Spleen (tissue), 11 donors: ENCODE results near the gene AREG. TPM values are rescaled to one million over a fixed set of nuclear protein-coding genes. Genes with fewer than 3 reads are reported as not detected.

Experiments used
- DNase-seq: peaks from one replicate; pipeline ENCODE4 v3.0.0-alpha.2; 2020
- H3K27ac ChIP-seq, 8 donors: fragments of 200-600 bp; sonication (generic) in 7 of 8; 1 replicate in 4 of 8; 2 replicates in 4 of 8; pipeline versions ENCODE4 v1.5.0 to v1.8.0; 2016 to 2021; ENCODE audit warnings: inconsistent platforms in 4 of 8, mild to moderate bottlenecking in 4 of 8, moderate library complexity in 1 of 8
- H3K27me3 ChIP-seq, 7 donors: fragments of 200-600 bp; sonication (generic) in 6 of 7; replicated peaks in 1 of 7; 1 replicate in 4 of 7; 2 replicates in 3 of 7; pipeline versions ENCODE4 v1.5.0 to v1.8.0; 2016 to 2021; ENCODE audit warnings: inconsistent platforms in 3 of 7, mild to moderate bottlenecking in 1 of 7
- H3K36me3 ChIP-seq, 6 donors: fragments of 200-600 bp; sonication (generic) in 5 of 6; 1 replicate in 4 of 6; 2 replicates in 2 of 6; pipeline versions ENCODE4 v1.5.0 to v1.8.0; 2016 to 2021; ENCODE audit warnings: inconsistent platforms in 2 of 6
- H3K4me1 ChIP-seq, 6 donors: fragments of 200-600 bp; sonication (generic) in 5 of 6; 1 replicate in 3 of 6; 2 replicates in 3 of 6; pipeline versions ENCODE4 v1.5.0 to v1.8.0; 2016 to 2021; ENCODE audit warnings: inconsistent platforms in 3 of 6
- H3K4me3 ChIP-seq, 8 donors: fragments of 200-600 bp; sonication (generic) in 7 of 8; 1 replicate in 4 of 8; 2 replicates in 4 of 8; pipeline versions ENCODE4 v1.5.0 to v1.8.0; 2016 to 2021; ENCODE audit warnings: inconsistent platforms in 4 of 8, mild to moderate bottlenecking in 4 of 8, moderate library complexity in 2 of 8
- H3K9me3 ChIP-seq, 8 donors: fragments of 200-600 bp; sonication (generic) in 7 of 8; 1 replicate in 4 of 8; 2 replicates in 4 of 8; pipeline versions ENCODE4 v1.5.0 to v1.8.0; 2016 to 2021; ENCODE audit warnings: inconsistent platforms in 4 of 8
- CTCF ChIP-seq, 11 experiments: fragments of 200-600 bp in 7 of 11; fragments of 450-650 bp in 4 of 11; sonication (generic) in 4 of 11; IDR thresholded peaks in 8 of 11; conservative IDR thresholded peaks in 3 of 11; 1 replicate in 7 of 11; 2 replicates in 4 of 11; pipeline versions ENCODE4 v1.4.0 to v1.8.0; 2016 to 2021; ENCODE audit warnings: antibody characterized with exemption in 11 of 11, inconsistent platforms in 4 of 11, mild to moderate bottlenecking in 1 of 11
- POLR2A ChIP-seq, 3 donors: fragments of 450-650 bp; IDR thresholded peaks; one replicate each; pipeline ENCODE4 v1.5.1; 2017; ENCODE audit warnings: antibody characterized with exemption in 3 of 3, mild to moderate bottlenecking in 1 of 3
- POLR2AphosphoS5 ChIP-seq, 3 donors: sonication (generic); formaldehyde crosslinking; IDR thresholded peaks; one replicate each; pipeline ENCODE4 v1.5.1; 2017; ENCODE audit warnings: antibody characterized with exemption in 3 of 3
- WGBS, 5 donors: extraction: QIAGEN DNeasy Blood & Tissue Kit in 3 of 5; methylation state at CpG; one replicate each; pipeline versions ENCODE4 v1.1.5 to v1.1.7; 2013 to 2018; 5-methylcytosine and 5-hydroxymethylcytosine counted together
- intact Hi-C: fragments of 100-400 bp; cut with DNase I; formaldehyde crosslinking; loops from one replicate; pipeline ENCODE4 v1.15.0; 2023; ENCODE audit warnings: low total_unique reads
- polyA plus RNA-seq, 3 donors: library from polyadenylated mRNA; stranded (reverse); fragments of 200-250 nt; gene quantifications; one replicate each; pipeline ENCODE4 v1.2.1, GENCODE V29; 2013
- total RNA-seq, 7 donors: library from RNA; depleted of rRNA in 3 of 7; stranded (reverse); fragments of >200 nt in 3 of 7; fragmentation: NEBNext Ultra II Directional in 4 of 7; extraction: Animal tissue kit (Norgen Biotek cat#: 25700) in 4 of 7; gene quantifications; one replicate each; pipeline versions ENCODE4 v1.1.0 to v1.2.1, GENCODE V29; 2016 to 2021
- donor health status: healthy with polysubstance abuse.
- donor health status: DM: no; HTN: no; CAD: no; lungs with moderate emphysema.
- donor health status: DM: no; HTN: no; CAD: no.
- donor health status: Bipolar disorder and iron deficiency.
- donor health status: healthy.
- donor health status: DM: no; HTN: no; CAD: no.
- donor health status: DM: yes; HTN: yes; CAD: no.

The AREG gene
- total and polyA plus RNA-seq, 10 donors, result 0.51 to 37.4 (median 3.6) TPM

GRCh38 chr4:74446193-74446868 lies 1.4 kb downstream of the AREG start:
- intact Hi-C loops, result no loop called here
- WGBS, 5 donors, result 92 to 97% (median 94%) methylated on average over 8 of the region's 8 CpGs
- Histone ChIP-seq H3K4me1 (peaks cover 0 to 21% (median 6%) of the 10 kb centered on the region in 6 donors), H3K4me3 (peak overlapping the region in 1 of 8 donors; percentile 82), H3K27me3 (peaks cover 0 to 9% (median 0%) of the 10 kb centered on the region in 7 donors), H3K27ac (no peak overlapping the region), H3K36me3 (no peaks in the 10 kb centered on the region), H3K9me3 (no peaks in the 10 kb centered on the region)
- DNase-seq, result no peak
- TF ChIP-seq POLR2A (IDR thresholded peaks at IDR 0.05) (no peak), POLR2AphosphoS5 (IDR thresholded peaks at IDR 0.05) (no peak), CTCF (IDR thresholded peaks at IDR 0.05 in 8 of 11, conservative IDR thresholded peaks at IDR 0.05 in 3 of 11) (no peak)

DNA sequence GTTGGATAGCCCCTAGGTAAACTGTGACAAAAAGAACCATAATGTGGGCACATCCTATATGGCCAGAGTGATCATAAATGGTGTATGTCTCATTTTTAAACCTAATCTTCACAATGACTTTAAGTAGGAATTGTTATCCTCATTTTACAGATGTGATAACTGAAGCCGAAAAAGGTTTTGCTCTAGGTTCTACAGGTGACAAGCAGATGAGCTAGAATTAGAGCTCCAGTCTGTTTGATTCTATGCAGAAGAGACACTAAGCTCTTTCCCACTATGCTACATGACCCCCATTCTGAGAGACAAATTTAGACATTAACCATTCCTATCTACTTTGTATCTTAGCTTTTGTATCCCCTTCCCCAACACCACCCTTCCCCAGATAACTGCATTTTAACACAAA lies 2.0 kb downstream of the AREG start:
- no peaks in the 10 kb centered on the region for H3K36me3 ChIP-seq
- H3K27me3 ChIP-seq, result peaks cover 0 to 9% (median 0%) of the 10 kb centered on the region in 7 donors
- 89 to 100% (median 98%) methylated on average over 1 of the region's 1 CpG for WGBS, 5 donors
- DNase-seq, result no peak
- peaks cover 0 to 21% (median 6%) of the 10 kb centered on the region in 6 donors for H3K4me1 ChIP-seq
- no peaks in the 10 kb centered on the region for H3K9me3 ChIP-seq
- intact Hi-C loops, result no loop called here
- H3K27ac ChIP-seq, result no peak overlapping the region
- H3K4me3 ChIP-seq, result peak overlapping the region in 1 of 8 donors; percentile 82
- TF ChIP-seq CTCF (IDR thresholded peaks at IDR 0.05 in 8 of 11, conservative IDR thresholded peaks at IDR 0.05 in 3 of 11), result no peak
- TF ChIP-seq POLR2AphosphoS5 (IDR thresholded peaks at IDR 0.05), result no peak
- no peak for TF ChIP-seq POLR2A (IDR thresholded peaks at IDR 0.05)

DNA sequence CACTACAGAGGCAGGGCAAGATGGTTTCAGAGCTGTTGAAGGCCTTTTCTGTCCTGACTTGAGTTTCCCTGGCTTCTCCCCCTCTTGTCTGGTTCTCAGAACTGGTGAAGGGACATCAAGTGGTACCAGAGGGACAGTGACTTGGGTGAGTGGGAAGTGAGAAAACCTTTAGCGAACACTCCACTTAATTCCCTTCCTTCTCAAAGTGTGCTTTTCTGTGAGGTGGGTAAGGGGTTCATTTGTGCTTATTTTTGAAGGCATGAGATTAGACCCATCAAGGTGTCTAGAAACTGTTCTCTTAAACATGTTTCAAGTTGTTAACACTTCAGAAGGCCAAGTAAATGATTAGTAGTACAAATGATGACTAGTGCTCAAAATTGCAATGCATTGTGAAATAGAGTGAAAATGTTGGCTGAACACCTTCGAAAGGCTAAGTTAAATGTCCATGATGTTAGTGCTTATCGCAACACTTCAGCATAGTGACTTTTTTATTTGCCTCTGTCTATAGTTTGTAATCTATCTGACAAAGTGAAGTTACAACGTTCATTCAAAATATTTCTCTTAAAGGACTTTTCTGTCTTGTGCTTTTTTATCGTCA lies 2.8 kb downstream of the AREG start:
- 88 to 96% (median 94%) methylated on average over 5 of the region's 5 CpGs for WGBS, 5 donors
- Histone ChIP-seq H3K9me3 (no peaks in the 10 kb centered on the region), H3K4me3 (peak overlapping the region in 1 of 8 donors; percentile 82), H3K36me3 (no peaks in the 10 kb centered on the region), H3K27ac (no peak overlapping the region), H3K4me1 (peaks cover 0 to 21% (median 6%) of the 10 kb centered on the region in 6 donors), H3K27me3 (peaks cover 0 to 9% (median 0%) of the 10 kb centered on the region in 7 donors)
- TF ChIP-seq POLR2AphosphoS5 (IDR thresholded peaks at IDR 0.05) (no peak), CTCF (IDR thresholded peaks at IDR 0.05 in 8 of 11, conservative IDR thresholded peaks at IDR 0.05 in 3 of 11) (no peak), POLR2A (IDR thresholded peaks at IDR 0.05) (no peak)
- DNase-seq, result no peak
- intact Hi-C loops, result no loop called here

- no peak overlapping the region for H3K4me3 ChIP-seq
- no peaks in the 10 kb centered on the region for H3K36me3 ChIP-seq
- TF ChIP-seq POLR2A (IDR thresholded peaks at IDR 0.05) (no peak), POLR2AphosphoS5 (IDR thresholded peaks at IDR 0.05) (no peak), CTCF (IDR thresholded peaks at IDR 0.05 in 8 of 11, conservative IDR thresholded peaks at IDR 0.05 in 3 of 11) (no peak)
- WGBS, 5 donors, result 84 to 93% (median 90%) methylated on average over 6 of the region's 6 CpGs
- DNase-seq, result no peak
- intact Hi-C loops, result no loop called here
- peaks cover 0 to 15% (median 3%) of the 10 kb centered on the region in 6 donors for H3K4me1 ChIP-seq
- H3K27me3 ChIP-seq, result peaks cover 0 to 9% (median 0%) of the 10 kb centered on the region in 7 donors
- H3K9me3 ChIP-seq, result no peaks in the 10 kb centered on the region
- H3K27ac ChIP-seq, result no peak overlapping the region
Observed at GRCh38 chr4:74449571-74450297, 4.8 kb downstream of the AREG start.
